ENCODE results near the gene POPDC3. TPM values are rescaled to one million over a fixed set of nuclear protein-coding genes. Genes with fewer than 3 reads are reported as not detected.

Gene POPDC3
- total RNA-seq, 1 donor from 2014 or later: 9.1 TPM

- no peaks in the 10 kb centered on the region for H3K36me3 Mint-ChIP-seq (ENCODE audit: low read depth, unreplicated experiment)
- H3K9ac ChIP-seq (ENCODE audit: low read length): no peak overlapping the region
- DNase-seq (ENCODE audit: low read depth) (no peak), FAIRE-seq (no peak)
- H3K4me1 ChIP-seq (ENCODE audit: insufficient read depth, low read length): peaks cover 9% of the 10 kb centered on the region
- H3K79me2 ChIP-seq (ENCODE audit: insufficient read depth, low read length): no peaks in the 10 kb centered on the region
- no peak overlapping the region for H3K4me2 ChIP-seq (ENCODE audit: low read length)
- peaks cover 9% of the 10 kb centered on the region for H3K4me1 Mint-ChIP-seq (ENCODE audit: low read depth, unreplicated experiment)
- H3K27ac Mint-ChIP-seq (ENCODE audit: unreplicated experiment): no peak overlapping the region
- H3K27me3 ChIP-seq (ENCODE audit: insufficient read depth, low read length): no peaks in the 10 kb centered on the region
- H3K36me3 ChIP-seq (ENCODE audit: insufficient read depth, low read length): no peaks in the 10 kb centered on the region
- H3K9me3 Mint-ChIP-seq (ENCODE audit: unreplicated experiment): peaks cover 3% of the 10 kb centered on the region
- no peak overlapping the region for H3K4me3 Mint-ChIP-seq (ENCODE audit: unreplicated experiment)
- no peak overlapping the region for H3K27ac ChIP-seq (ENCODE audit: low read depth, low read length)
- no peak overlapping the region for H2AFZ ChIP-seq (ENCODE audit: low read depth, low read length)
- H3K4me3 ChIP-seq (ENCODE audit: insufficient read depth, low read depth, low read length): no peak overlapping the region
- H4K20me1 ChIP-seq (ENCODE audit: insufficient read depth, low read length): no peaks in the 10 kb centered on the region
- TF ChIP-seq CTCF (IDR thresholded peaks at IDR 0.05; ENCODE audit: insufficient read depth, low read depth, low read length): no peak
- TF ChIP-seq EZH2 (IDR thresholded peaks at IDR 0.05; ENCODE audit: insufficient read depth, low read length): no peak
- no peaks in the 10 kb centered on the region for H3K9me3 ChIP-seq (ENCODE audit: insufficient read depth, low read depth, low read length)
- no peaks in the 10 kb centered on the region for H3K27me3 Mint-ChIP-seq (ENCODE audit: low read depth, unreplicated experiment)
These were observed 14.8 kb upstream of the POPDC3 start for GRCh38 chr6:105194591-105194990.

GRCh38 chr6:105194106-105194505, 14.3 kb upstream of the POPDC3 start:
- H3K4me3 Mint-ChIP-seq (ENCODE audit: unreplicated experiment): no peak overlapping the region
- H3K27ac Mint-ChIP-seq (ENCODE audit: unreplicated experiment): no peak overlapping the region
- no peak overlapping the region for H2AFZ ChIP-seq (ENCODE audit: low read depth, low read length)
- H3K4me1 Mint-ChIP-seq (ENCODE audit: low read depth, unreplicated experiment): peaks cover 9% of the 10 kb centered on the region
- H3K9me3 ChIP-seq (ENCODE audit: insufficient read depth, low read depth, low read length): no peaks in the 10 kb centered on the region
- DNase-seq (ENCODE audit: low read depth): no peak
- H4K20me1 ChIP-seq (ENCODE audit: insufficient read depth, low read length): no peaks in the 10 kb centered on the region
- H3K4me1 ChIP-seq (ENCODE audit: insufficient read depth, low read length): peaks cover 9% of the 10 kb centered on the region
- no peak overlapping the region for H3K4me3 ChIP-seq (ENCODE audit: insufficient read depth, low read depth, low read length)
- no peak overlapping the region for H3K27ac ChIP-seq (ENCODE audit: low read depth, low read length)
- H3K27me3 Mint-ChIP-seq (ENCODE audit: low read depth, unreplicated experiment): no peaks in the 10 kb centered on the region
- no peak overlapping the region for H3K9ac ChIP-seq (ENCODE audit: low read length)
- no peaks in the 10 kb centered on the region for H3K79me2 ChIP-seq (ENCODE audit: insufficient read depth, low read length)
- no peaks in the 10 kb centered on the region for H3K36me3 Mint-ChIP-seq (ENCODE audit: low read depth, unreplicated experiment)
- H3K9me3 Mint-ChIP-seq (ENCODE audit: unreplicated experiment): peaks cover 3% of the 10 kb centered on the region
- TF ChIP-seq EZH2 (IDR thresholded peaks at IDR 0.05; ENCODE audit: insufficient read depth, low read length) (no peak), CTCF (IDR thresholded peaks at IDR 0.05; ENCODE audit: insufficient read depth, low read depth, low read length) (no peak)
- no peaks in the 10 kb centered on the region for H3K27me3 ChIP-seq (ENCODE audit: insufficient read depth, low read length)
- H3K4me2 ChIP-seq (ENCODE audit: low read length): peak overlapping the region; percentile 7
- no peak for FAIRE-seq
- H3K36me3 ChIP-seq (ENCODE audit: insufficient read depth, low read length): no peaks in the 10 kb centered on the region

- no peaks in the 10 kb centered on the region for H3K36me3 ChIP-seq (ENCODE audit: insufficient read depth, low read length)
- H3K4me3 Mint-ChIP-seq (ENCODE audit: unreplicated experiment): no peak overlapping the region
- peak; percentile 55 for FAIRE-seq
- no peaks in the 10 kb centered on the region for H3K36me3 Mint-ChIP-seq (ENCODE audit: low read depth, unreplicated experiment)
- no peak overlapping the region for H3K27ac Mint-ChIP-seq (ENCODE audit: unreplicated experiment)
- H4K20me1 ChIP-seq (ENCODE audit: insufficient read depth, low read length): no peaks in the 10 kb centered on the region
- peak; percentile 94 for DNase-seq (ENCODE audit: low read depth)
- no peaks in the 10 kb centered on the region for H3K27me3 Mint-ChIP-seq (ENCODE audit: low read depth, unreplicated experiment)
- no peak overlapping the region for H2AFZ ChIP-seq (ENCODE audit: low read depth, low read length)
- peak overlapping the region; percentile 7 for H3K4me2 ChIP-seq (ENCODE audit: low read length)
- H3K4me1 Mint-ChIP-seq (ENCODE audit: low read depth, unreplicated experiment): peaks cover 9% of the 10 kb centered on the region
- TF ChIP-seq CTCF (IDR thresholded peaks at IDR 0.05; ENCODE audit: insufficient read depth, low read depth, low read length): no peak
- no peak for TF ChIP-seq EZH2 (IDR thresholded peaks at IDR 0.05; ENCODE audit: insufficient read depth, low read length)
- no peak overlapping the region for H3K4me3 ChIP-seq (ENCODE audit: insufficient read depth, low read depth, low read length)
- H3K9me3 Mint-ChIP-seq (ENCODE audit: unreplicated experiment): peaks cover 3% of the 10 kb centered on the region
- no peaks in the 10 kb centered on the region for H3K79me2 ChIP-seq (ENCODE audit: insufficient read depth, low read length)
- no peaks in the 10 kb centered on the region for H3K27me3 ChIP-seq (ENCODE audit: insufficient read depth, low read length)
- no peaks in the 10 kb centered on the region for H3K9me3 ChIP-seq (ENCODE audit: insufficient read depth, low read depth, low read length)
- H3K9ac ChIP-seq (ENCODE audit: low read length): no peak overlapping the region
- H3K4me1 ChIP-seq (ENCODE audit: insufficient read depth, low read length): peaks cover 9% of the 10 kb centered on the region
- no peak overlapping the region for H3K27ac ChIP-seq (ENCODE audit: low read depth, low read length)
These were observed 13.8 kb upstream of the POPDC3 start for GRCh38 chr6:105193647-105194046.
